Measurements from ENCODE around the gene TGFA.

Gene TGFA

GRCh38 chr2:70523996-70524965, 29.3 kb downstream of the TGFA start:
- peak; percentile 27 for DNase-seq

- DNase-seq, result no peak
Observed at GRCh38 chr2:70523672-70523995, 30.0 kb downstream of the TGFA start.

GRCh38 chr2:70522627-70523026, 31.0 kb downstream of the TGFA start:
- DNase-seq, result no peak

- no peak for DNase-seq
Observed at GRCh38 chr2:70520825-70521224, 32.8 kb downstream of the TGFA start.

GRCh38 chr2:70519453-70519852, 34.2 kb downstream of the TGFA start:
- no peak for DNase-seq

- no peak for DNase-seq
Observed at GRCh38 chr2:70518557-70518956, 35.1 kb downstream of the TGFA start.

GRCh38 chr2:70517804-70518203, 35.8 kb downstream of the TGFA start:
- no peak for DNase-seq

GRCh38 chr2:70516596-70516995, 37.0 kb downstream of the TGFA start:
- DNase-seq, result peak; percentile 5

- no peak for DNase-seq
Observed at GRCh38 chr2:70515938-70516337, 37.7 kb downstream of the TGFA start.

- no peak for DNase-seq
Observed at GRCh38 chr2:70514612-70515055, 39.0 kb downstream of the TGFA start.

GRCh38 chr2:70513738-70514137, 39.9 kb downstream of the TGFA start:
- no peak for DNase-seq

GRCh38 chr2:70511971-70512729, 41.5 kb downstream of the TGFA start:
- DNase-seq, result no peak

GRCh38 chr2:70510313-70510712, 43.3 kb downstream of the TGFA start:
- DNase-seq, result no peak

GRCh38 chr2:70509565-70509964, 44.1 kb downstream of the TGFA start:
- DNase-seq, result no peak

GRCh38 chr2:70508711-70509462, 44.7 kb downstream of the TGFA start:
- DNase-seq, result no peak

GRCh38 chr2:70505613-70506391, 47.8 kb downstream of the TGFA start:
- DNase-seq, result no peak

- no peak for DNase-seq
Observed at GRCh38 chr2:70504750-70505149, 48.9 kb downstream of the TGFA start.

- no peak for DNase-seq
Observed at GRCh38 chr2:70503896-70504295, 49.7 kb downstream of the TGFA start.

GRCh38 chr2:70501728-70502127, 51.9 kb downstream of the TGFA start:
- no peak for DNase-seq

- no peak for DNase-seq
Observed at GRCh38 chr2:70501215-70501614, 52.4 kb downstream of the TGFA start.

GRCh38 chr2:70499253-70499652, 54.4 kb downstream of the TGFA start:
- no peak for DNase-seq

GRCh38 chr2:70498528-70498927, 55.1 kb downstream of the TGFA start:
- DNase-seq, result no peak

- DNase-seq, result no peak
Observed at GRCh38 chr2:70498054-70498453, 55.6 kb downstream of the TGFA start.

Data from stimulated activated CD4-positive, alpha-beta T cell treated with anti-CD3 and anti-CD28 coated beads, Interleukin-15, amount 100 ng/mL, for 24 hours (primary cell).